GM19328 (cell line): ENCODE results near the gene LCE2B.
"Not testable (repeated sequence)": the region's sequence is repeated elsewhere in the genome, so short reads cannot be mapped to it uniquely, and the experiment has no call there.

Experiments
- ATAC-seq: cut with Tn5 transposase; IDR thresholded peaks from one replicate; pipeline ENCODE4 v1.9.1; 2021; ENCODE audit warnings: mild to moderate bottlenecking, moderate library complexity; ENCODE audit not compliant: unreplicated experiment

LCE2B gene

GRCh38 chr1:152685823-152686222 is at the start of gene LCE2B:
LCE2B (plus strand) TSS chr1:152686123; CDS start chr1:152686844, 721 bp downstream.
- not testable (repeated sequence) for ATAC-seq

- no peak for ATAC-seq
Measured at GRCh38 chr1:152640351-152640750, 45.6 kb upstream of the LCE2B start.

GRCh38 chr1:152643945-152644344 is 42.0 kb upstream of the LCE2B start:
- no peak for ATAC-seq

GRCh38 chr1:152645146-152645545 is 40.8 kb upstream of the LCE2B start:
- ATAC-seq, result no peak

- no peak for ATAC-seq
Measured at GRCh38 chr1:152646656-152647055, 39.3 kb upstream of the LCE2B start.

- no peak for ATAC-seq
Measured at GRCh38 chr1:152654110-152654509, 31.8 kb upstream of the LCE2B start.

GRCh38 chr1:152656459-152656858 is 29.5 kb upstream of the LCE2B start:
- ATAC-seq, result no peak

GRCh38 chr1:152657677-152658076 is 28.2 kb upstream of the LCE2B start:
- ATAC-seq, result no peak

- no peak for ATAC-seq
Measured at GRCh38 chr1:152658649-152659048, 27.3 kb upstream of the LCE2B start.

GRCh38 chr1:152663098-152663497 is 22.8 kb upstream of the LCE2B start, which contains the start of gene LCE2D:
LCE2D (plus strand) TSS chr1:152663380; CDS start chr1:152664106, 726 bp downstream.
- no peak for ATAC-seq

GRCh38 chr1:152666171-152666570 is 19.8 kb upstream of the LCE2B start:
- ATAC-seq, result not testable (repeated sequence)

- no peak for ATAC-seq
Measured at GRCh38 chr1:152667648-152668047, 18.3 kb upstream of the LCE2B start.

- ATAC-seq, result no peak
Measured at GRCh38 chr1:152673016-152673415, 12.9 kb upstream of the LCE2B start.

- ATAC-seq, result not testable (repeated sequence)
Measured at GRCh38 chr1:152674983-152675382, 10.9 kb upstream of the LCE2B start, which contains the start of gene LCE2C. LCE2C (plus strand) TSS chr1:152675279; CDS start chr1:152676016, 737 bp downstream.

GRCh38 chr1:152679459-152679858 is 6.5 kb upstream of the LCE2B start:
- ATAC-seq, result no peak

- ATAC-seq, result no peak
Measured at GRCh38 chr1:152681616-152682015, 4.3 kb upstream of the LCE2B start.

GRCh38 chr1:152683846-152684245 is 2.1 kb upstream of the LCE2B start:
- ATAC-seq, result no peak

- ATAC-seq, result no peak
Measured at GRCh38 chr1:152697701-152698600, 12.0 kb downstream of the LCE2B start, which contains the start of gene LCE2A. LCE2A (plus strand) TSS chr1:152698345; CDS start chr1:152698902, 557 bp downstream.

- no peak for ATAC-seq
Measured at GRCh38 chr1:152699746-152700145, 13.8 kb downstream of the LCE2B start.

GRCh38 chr1:152707860-152708259 is 21.9 kb downstream of the LCE2B start, which contains the start of gene LCE4A:
LCE4A (plus strand) TSS chr1:152708160; CDS start chr1:152709076, 916 bp downstream.
- ATAC-seq, result no peak

- no peak for ATAC-seq
Measured at GRCh38 chr1:152718238-152718637, 32.3 kb downstream of the LCE2B start.

- no peak for ATAC-seq
Measured at GRCh38 chr1:152725261-152725660, 39.3 kb downstream of the LCE2B start.
